Mucosa of gallbladder (tissue), 1 donor: ENCODE measurements around the gene DNM1. TPM values are rescaled to one million over a fixed set of nuclear protein-coding genes. Genes with fewer than 3 reads are reported as not detected.

ENCODE experiments used
- DNase-seq: peaks from one replicate; pipeline ENCODE4 v3.0.0-alpha.2; 2020; ENCODE audit warnings: low spot score
- total RNA-seq: library from RNA; stranded (reverse); gene quantifications from one replicate; pipeline ENCODE4 v1.2.1, GENCODE V29; 2021
- donor health status: DM: no; HTN: no; CAD: no.

The DNM1 gene
- total RNA-seq, 1 donor from 2014 or later: 135 TPM

DNA sequence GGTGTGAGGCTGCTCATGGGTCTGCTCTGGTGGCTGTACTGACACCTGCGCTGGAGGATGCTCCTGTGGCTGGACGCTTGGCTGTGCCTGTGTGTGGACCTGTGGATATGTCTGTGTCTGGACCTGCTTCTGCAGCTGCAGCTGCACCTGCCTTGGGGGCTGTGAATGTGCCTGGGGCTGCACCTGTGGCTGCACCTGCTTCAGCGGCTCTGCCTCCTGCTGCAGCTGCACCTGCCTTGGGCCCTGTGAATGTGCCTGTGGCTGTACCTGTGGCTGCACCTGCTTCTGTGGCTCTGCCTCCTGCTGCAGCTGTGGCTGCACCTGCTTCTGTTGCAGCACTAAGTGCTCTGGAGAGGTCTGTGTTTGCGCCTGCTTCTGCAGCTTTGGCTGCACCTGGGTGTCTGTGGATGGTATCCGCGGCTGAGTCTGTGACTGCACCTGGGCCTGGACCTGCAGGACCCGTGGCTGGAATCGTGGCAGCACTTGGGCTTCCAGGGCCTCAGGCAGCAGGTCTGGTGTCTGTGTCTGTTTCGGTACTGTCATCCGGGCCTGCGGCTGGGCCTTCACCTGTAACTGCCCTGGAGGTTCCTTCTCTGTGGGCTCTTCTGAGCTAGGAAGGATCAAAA lies 24.3 kb upstream of the DNM1 start:
- no peak for DNase-seq

DNA sequence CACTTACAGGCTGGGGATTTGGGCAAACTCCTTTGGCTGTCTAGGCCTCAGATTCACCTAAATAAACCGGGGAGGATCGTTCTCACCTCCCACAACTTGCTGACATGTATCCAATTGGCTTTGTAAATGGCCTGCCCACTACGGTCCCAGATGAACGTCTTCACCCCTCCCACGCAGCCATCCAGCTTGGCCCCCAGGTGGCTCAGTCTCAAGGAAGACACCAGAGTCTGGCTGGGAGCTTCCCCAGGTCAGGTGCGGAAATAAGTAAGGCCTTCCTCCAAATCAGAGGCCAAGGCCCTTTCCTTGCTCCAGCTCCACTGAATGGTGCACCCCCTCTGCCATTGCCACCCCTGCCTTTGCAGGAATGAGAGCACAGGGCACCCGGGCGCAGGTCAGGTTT lies 23.2 kb upstream of the DNM1 start:
- no peak for DNase-seq

DNA sequence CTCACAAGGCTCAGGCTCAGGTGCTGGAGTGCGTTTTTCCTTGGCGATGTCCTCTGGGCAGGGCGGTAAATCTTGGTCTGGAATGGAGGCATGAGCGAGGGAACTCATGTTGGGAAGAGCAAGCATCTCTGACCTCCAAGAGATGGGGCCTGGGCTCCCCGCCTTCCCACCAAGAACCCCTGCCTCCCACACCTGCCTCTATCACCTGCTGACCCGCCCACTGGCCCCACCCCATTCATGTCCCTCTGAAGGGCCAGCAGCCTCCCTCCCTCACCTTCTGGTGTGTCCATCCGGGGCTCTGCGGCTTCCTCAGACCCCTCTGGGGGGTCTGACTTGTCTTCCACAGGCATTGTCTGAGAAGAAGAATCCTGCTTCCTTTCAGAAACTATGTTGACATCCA lies 22.7 kb upstream of the DNM1 start:
- no peak for DNase-seq

DNA sequence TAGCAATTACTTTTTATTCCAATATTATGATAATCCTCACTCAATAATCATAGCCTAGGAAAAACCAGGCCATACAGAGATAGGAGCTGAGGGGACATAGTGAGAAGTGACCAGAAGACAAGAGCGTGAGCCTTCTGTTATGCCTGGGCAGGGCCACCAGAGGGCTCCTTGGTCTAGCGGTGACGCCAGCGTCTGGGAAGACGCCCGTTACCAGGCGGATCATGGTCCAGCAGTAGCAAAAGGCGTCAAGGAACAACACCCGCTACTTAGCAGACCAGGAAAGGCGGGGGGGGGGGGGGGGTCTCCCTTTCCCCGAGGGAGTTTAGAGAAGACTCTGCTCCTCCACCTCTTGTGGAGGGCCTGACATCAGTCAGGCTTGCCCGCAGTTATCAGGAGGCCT lies 21.7 kb upstream of the DNM1 start:
- DNase-seq: peak; percentile 53

DNA sequence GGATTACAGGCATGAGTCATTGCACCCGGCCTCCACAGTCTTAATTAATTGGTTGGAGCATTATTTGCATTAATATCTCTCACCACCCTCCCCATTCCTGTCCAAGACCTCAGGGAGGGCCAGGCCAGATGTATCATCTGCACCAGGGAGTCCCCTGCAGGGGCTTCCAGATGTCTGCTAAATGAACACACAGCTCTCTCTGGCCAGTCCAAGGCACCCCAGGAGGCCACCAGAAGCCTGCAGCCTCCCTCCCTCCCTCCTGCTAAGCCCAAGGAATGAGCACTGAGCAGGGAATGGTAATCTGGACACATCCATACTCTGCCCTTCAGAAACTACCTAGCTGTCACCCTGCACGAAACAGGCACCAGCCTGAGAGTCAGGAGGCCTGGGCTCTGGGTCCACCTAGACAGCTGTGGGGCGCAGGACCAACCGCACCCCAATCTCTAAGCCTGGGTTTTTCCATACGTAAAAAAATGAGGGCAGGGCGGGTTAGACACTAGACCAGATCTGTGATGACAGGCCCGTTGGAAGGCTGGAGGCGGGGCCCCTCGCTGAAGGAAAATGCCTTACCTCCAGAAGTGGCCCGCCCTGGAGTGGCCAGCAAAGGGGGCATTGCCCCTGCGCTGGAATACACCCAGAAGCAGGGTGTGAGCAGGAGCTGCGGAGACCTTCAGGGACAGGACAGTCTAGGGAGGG lies 20.1 kb upstream of the DNM1 start:
- no peak for DNase-seq

DNA sequence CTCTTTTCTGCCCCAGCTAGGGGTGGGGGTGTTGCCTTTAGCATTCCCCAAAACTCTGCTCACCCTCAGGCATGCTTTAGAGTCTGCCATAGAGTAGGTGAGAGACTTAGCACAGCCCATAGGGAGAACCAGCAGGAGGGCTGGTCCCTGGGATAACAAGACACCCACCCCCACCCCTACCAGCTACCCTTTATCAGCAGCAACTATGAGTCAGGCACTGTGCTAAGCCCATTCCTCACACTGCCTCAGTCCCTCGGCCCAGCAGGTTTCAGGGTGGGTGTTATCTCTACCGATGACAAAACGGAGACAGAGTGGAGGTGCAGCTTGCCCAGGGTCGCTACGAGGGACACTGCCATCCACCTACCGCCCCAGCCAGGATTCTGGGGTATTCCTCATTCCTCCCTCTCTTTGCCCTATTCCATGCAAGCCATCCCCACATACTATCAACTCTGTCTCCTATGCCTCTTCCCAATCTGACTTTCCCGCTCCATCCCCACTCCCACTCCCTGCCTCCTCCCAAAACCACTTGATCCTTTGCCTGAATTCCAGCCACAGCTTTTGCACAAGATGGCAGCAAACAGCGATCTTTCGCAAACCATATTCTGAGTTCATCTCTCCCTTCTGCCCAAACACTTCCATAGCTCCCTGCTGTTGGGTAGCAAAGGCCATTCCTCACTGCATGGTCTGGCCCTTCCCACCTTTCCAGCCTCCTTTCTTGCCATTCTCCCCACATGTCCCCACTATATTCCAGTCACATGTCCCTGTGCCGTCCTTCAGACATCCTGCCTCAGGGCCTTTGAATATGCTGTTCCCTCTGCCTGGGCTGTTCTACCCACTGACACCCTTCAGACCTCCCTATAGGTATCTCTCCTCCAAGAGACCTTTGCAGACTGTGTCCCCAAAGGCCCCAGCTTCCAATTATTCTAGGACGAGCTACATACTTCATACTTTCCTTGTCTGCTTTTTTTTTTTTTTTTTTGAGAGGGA lies 16.9 kb upstream of the DNM1 start:
- no peak for DNase-seq

DNA sequence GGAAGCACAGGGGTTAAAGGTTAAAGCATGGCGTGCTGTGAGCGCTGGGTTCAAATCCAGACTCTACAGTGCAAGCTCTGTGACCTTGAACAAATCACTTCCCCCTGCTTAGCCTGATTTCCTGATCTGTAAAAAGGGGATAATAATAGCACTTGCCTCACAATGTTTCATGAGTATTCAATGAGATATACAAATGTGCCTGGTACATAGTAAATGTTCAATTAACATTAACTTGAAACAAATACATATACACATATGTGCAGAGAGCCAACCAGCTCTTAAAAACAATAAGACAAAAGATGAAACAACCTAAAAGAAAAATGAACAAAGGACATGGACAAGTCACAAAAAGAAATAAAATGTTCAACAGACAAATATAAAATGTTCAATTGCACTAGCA lies 15.8 kb upstream of the DNM1 start:
- DNase-seq: no peak

DNA sequence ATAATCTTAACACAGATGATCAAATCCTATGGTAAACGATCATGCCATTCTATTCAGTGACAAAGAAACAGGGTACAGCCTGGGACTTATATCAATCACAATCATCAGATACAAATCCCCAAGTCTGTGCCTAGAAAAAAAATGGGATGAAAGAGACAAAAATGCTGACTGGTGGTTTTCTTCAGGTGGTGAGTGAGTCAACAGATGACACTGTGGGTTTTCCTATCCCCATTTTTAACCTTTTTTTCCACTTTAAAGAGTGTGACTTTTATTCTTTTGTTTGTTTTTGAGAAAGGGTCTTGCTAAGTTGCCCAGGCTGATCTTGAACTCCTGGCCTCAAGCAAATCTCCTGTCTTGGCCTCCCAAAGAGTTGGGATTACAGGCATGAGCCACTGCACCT lies 15.0 kb upstream of the DNM1 start:
- no peak for DNase-seq

DNA sequence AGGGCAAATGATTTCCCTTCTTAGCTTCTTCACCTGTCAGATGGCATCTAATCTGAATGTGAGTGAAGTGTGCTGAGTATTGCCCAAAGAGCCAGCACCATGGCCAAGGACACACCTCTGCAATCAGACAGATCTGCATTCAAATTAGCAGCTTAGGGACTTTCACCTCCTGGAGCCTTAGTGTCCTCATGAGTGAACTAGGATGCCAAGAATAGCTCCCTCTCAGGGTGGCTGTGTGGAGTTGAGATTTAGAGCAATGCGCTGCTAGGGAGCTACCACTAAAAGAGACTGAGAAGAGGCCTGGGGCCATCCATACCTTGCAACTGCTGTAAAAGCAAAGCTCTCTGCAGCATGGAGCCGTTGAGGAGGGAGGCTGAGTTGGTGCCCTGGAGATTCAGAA lies 13.2 kb upstream of the DNM1 start:
- DNase-seq: no peak

DNA sequence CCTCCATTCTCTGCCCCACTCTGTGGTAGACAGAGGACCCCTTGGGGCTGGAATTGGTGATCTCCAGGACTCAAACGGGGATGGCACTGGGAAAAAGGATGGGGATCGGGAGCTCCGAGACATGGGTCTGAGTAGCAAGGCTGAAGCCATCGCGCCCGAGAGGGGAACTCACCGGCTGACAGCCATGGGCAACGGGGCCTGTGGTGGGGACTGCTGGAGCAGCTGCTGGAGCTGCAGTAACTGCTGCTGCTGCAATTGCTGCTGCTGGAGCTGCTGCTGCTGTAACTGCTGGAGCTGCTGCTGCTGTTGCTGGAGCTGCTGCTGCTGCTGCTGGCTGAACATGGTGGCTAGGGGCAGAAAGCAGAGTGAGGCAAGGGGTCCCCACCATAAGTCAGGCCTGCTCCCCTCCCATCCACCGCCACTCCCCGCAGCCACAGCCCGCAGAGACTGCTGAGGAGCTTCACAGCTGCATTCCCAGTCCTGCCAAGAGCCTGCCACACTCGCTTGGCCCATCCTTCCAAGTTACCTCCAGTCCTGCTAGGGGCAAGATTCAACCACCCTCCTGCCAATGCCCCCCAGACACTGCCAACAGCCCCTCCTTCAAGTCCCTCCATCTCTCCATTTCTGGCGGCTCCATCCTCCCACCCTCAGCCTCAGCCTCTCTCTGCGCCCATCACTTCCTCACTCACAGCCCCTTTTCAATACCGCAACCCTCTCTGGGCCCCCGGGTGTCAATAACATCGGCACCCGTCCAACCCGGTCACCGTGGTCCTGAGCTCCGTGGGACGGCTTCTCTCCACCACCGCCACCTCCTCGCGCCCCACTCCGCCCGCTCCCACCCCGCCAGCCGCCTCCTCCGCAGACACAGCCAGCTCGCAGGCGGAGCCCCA lies 12.4 kb upstream of the DNM1 start:
- DNase-seq: no peak

DNA sequence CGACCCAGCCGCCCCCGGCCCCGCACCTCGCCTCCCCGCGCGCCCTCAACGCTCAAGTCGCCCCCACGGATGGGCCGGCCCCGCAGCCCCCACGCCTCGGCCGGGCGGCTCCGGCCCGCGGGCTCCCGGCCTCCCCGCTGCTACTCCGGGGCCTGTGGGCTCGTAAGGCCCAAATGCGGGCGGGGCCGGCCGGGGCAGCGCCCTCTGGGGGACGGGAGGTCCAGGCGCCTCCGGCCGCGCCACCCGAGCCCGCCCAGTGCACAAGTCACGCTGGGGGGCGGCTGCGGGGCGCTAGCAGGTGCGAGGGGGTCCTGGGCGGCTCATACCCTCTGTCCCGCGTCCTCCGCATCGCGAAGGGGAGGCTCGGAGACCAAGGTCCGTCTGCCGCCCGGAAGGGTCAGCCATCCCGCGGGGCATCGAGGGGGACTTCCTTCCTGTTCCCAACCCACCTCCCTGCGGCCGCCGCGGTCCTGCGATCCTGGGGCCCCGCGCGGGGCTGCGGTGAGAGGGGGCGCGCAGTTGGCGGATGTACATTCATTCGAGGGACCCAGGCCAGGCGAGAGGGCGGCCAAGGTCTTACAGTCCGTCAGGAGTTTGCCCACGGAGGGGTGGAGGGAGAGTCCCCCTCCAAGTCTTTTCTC lies 11.7 kb upstream of the DNM1 start, which contains the start of gene CIZ1:
Gene CIZ1 (minus strand): TSS at position 167 of the 641 bp plus-strand sequence. CDS start 715 bp downstream, outside the sequence.
- DNase-seq: peak; percentile 75

DNA sequence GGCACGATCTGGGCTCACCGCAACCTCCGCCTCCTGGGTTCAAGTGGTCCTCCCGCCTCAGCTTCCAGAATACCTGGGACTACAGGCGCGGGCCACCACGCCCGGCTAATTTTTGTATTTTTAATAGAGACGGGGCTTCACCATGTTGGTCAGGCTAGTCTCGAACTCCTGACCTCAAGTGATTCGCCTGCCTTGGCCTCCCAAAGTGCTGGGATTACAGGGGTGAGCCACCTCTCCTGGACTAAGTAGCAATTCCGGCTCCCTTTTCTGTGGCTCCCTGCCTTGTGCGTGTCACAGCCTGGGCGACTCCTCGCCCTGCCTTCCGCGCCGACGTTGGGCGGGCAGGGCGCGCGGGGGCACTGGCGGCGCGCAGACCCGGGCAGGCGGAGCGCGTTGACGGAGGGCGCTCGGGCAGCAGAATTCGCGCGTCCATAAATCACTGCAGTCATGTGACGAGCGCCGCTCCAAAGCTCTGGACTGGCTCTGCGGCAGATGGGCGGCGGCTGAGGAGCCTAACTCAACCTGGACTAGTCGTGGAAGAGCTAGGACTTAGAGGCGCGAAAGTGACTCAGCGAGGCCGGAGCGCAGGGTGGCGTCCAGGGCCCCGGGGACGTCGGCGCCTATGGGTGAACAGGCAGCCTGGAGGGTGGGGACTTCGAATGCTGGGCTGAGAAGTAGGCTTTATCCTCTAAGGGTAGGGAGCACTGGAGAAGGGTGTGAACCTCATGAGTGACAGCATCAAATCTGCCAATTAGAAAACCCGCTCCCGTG lies 10.4 kb upstream of the DNM1 start:
- DNase-seq: peak; percentile 80

DNA sequence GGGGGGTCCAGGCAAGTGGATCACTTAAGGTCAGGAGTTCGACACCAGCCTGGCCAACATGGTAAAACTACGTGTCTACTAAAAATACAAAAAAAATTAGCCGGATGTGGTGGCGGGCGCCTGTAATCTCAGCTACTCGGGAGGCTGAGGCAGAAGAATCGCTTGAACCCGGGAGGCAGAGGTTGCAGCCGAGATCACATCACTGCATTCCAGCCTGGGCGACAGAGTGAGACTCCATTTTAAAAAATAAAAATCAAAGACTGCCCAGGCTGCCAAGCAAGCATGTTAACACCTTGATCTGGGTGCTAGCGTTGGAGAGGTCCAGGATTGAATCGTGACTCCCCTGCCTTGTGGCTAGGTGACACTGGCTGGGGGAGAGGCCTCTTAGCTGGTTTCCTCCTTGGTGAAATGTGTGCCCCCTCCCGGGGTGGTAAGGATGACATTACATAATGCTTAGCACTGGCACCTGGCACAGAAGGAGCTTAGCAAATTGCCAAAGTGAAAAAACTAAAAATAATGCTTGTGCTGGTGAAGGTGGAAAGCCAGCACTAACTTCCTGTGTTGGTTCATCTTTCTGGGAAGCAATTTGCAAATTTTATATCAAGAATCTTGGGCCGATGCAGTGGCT lies 9.6 kb upstream of the DNM1 start:
- no peak for DNase-seq

DNA sequence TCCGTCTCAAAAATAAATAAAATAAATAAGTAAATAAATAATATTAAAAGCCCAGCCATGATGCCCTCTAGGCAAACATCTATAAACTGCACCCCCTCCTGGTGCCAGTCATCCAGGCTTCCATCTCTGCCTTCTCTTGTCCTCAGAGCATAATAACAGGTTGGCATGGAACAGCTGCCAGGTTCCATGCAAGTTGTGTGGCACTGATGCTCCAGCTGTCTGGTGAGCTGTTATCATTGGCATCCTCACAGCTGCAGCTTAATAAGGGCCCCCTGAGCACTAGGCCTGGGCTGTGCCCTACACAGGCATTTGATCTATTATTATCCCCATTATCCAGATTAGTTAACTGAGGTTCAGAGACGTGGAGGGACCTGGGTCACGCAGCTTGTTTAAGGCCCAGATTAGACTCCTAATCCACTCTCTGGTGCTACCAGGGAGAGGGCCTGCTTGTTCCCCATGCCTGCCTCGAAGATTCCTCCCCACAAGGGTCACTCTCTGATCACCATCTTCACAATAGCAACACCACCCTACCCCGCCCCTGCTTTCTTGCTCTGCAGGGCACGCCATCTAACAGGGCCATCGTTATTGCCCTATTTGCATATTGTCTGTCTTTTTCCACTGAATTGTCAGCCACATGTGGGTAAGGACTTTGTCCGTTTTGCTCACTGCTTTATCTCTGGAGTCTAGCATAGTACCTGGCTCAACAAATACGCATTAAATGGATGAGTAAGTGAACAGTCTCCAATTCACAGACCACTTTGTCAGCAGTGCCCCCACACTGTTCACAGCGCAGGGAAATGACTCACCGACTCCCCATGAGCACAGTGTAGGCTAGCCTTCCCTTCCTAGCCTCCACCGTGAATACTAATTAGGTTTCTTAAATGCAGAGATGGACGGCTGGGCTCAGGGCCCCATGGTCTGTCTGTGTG lies 1.5 kb upstream of the DNM1 start:
- DNase-seq: no peak

DNA sequence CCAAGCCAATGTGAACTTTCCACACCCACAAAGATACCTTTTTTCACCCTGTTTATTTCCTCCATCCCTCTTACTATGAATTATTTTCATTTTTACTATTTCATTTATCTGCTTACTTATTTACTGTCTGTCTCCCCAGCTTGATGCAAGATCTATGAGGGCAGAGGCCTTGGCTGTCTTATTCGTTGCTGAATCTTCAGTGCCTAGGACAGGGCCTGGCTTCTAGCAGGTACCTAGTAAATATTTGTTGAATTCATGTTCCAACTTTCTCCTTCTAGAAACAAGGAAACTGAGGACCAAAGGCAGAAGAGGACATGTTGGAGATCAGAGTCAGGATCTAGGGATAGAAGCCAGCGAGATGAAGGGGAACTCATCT lies 543 bp upstream of the DNM1 start:
- no peak for DNase-seq

DNA sequence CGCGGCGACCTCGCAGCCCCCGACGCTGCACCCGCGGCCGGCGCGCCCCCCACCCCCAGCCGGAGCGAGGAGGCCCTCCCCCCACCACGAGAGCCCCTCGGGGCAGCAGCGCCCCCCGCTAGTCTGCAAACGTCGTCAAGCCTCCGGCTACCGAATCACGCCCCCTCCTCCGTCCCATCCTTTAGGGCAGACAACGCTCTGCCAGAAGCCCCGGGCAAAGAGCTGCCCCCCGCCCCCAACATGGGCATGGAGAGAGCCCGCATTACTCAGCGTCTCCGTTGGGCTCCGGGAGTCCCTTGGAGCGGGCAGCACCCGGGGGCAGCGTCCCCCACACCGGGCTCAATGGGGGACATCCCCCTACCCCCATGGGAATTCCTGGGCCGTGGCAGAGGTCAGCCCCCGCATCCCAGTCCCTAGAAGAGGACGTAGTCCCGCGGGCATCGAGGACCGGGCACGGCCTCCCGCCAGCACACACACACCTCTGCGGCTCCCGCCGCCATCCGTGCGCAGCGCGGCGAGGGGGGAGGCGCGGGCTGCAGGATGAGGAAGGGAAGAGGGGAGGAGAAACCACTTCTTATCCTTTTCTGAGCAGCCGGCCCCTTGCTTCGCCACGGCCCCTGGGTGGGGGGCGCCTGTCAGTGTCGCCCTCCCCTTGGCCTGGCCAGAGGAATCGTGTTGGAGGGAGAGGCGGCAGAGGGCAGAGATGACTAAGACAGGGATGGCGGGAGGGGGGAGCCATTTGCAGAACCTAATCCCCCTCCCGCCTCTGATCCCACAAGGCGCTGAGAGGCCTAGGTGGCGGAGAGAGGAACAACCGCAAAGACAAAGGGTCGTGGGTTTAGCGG lies 750 bp downstream of the DNM1 start:
- no peak for DNase-seq

DNA sequence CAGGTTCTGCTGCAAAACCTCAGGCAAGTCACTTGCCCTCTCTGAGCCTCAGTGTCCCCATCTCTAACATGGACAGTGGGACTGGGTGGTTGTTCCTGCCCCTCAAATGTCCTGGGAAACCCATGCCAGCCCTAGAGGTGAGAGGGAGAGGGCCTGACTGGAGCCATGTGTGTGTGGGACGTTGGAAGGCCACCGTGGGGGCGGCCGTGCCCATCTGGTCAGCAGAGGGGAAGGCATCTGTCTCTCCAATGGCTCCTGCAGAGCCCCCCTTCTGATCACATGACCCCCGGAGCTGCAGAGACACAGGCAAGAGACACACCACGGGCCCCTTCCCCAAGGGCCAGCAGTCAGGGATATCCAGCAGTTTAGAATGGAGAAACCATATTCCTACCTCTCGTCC lies 1.7 kb downstream of the DNM1 start:
- DNase-seq: no peak
